ENCODE results near the gene RCN1. TPM values are rescaled to one million over a fixed set of nuclear protein-coding genes. Genes with fewer than 3 reads are reported as not detected.
"Not testable (repeated sequence)": the region's sequence is repeated elsewhere in the genome, so short reads cannot be mapped to it uniquely, and the experiment has no call there.

The RCN1 gene
- total RNA-seq, 4 donors from 2014 or later: 40.0 to 65.1 (median 55.9) TPM

DNA sequence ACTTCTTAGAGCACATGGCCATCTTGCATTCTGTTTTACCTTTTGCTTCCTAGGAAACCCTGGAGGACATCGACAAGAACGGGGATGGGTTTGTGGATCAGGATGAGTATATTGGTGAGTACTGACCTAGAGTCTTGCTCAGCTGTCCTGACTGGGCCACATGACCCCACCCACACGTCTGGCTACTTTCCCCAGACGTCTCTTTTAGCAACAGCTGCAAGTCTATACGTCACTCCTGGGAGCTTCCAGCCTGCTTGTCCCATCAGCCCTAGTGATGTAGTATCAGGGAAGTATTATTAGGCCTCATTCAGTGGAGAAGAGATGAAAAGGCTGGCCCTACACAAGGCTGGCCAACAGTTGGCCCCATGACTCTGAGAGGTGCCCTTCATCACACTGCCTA, 9.6 kb downstream of the RCN1 start:
- WGBS, 2 donors: 51 to 56% methylated on average over 5 of the region's 5 CpGs
- H3K36me3 ChIP-seq: peaks cover 0 to 74% (median 0%) of the 10 kb centered on the region in 3 donors
- TF ChIP-seq CTCF (IDR thresholded peaks at IDR 0.05) (no peak), POLR2A (IDR thresholded peaks at IDR 0.05) (no peak), EP300 (IDR thresholded peaks at IDR 0.05) (no peak)
- H3K4me3 ChIP-seq: no peak overlapping the region
- no peaks in the 10 kb centered on the region for H3K27me3 ChIP-seq
- no peak overlapping the region for H3K27ac ChIP-seq
- DNase-seq (ENCODE audit: low spot score in 2 of 2): no peak
- H3K4me1 ChIP-seq: no peaks in the 10 kb centered on the region
- H3K9me3 ChIP-seq: no peaks in the 10 kb centered on the region

DNA sequence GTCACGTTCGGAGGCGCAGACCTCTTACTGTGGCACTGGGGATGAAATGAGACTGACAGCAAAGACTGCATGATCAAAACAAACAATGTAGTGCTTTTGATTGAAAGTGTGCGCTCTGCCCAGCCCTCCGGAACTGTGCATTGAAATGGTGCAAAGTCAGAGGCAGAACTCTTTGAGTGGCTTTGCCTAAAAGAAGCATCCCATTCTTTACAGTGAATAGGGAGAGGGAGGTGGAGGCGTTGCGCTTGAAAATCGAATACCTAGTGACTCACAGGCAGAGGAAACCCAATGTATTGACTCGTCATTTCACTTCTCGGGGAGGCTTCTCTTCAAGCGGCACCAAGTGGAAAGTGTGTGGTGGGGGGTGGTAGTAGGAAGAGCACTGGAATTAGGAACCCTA, 10.9 kb downstream of the RCN1 start:
- H3K4me1 ChIP-seq: no peaks in the 10 kb centered on the region
- H3K27ac ChIP-seq: no peak overlapping the region
- no peak for DNase-seq (ENCODE audit: low spot score in 2 of 2)
- H3K9me3 ChIP-seq: no peaks in the 10 kb centered on the region
- TF ChIP-seq POLR2A (IDR thresholded peaks at IDR 0.05) (no peak), CTCF (IDR thresholded peaks at IDR 0.05) (no peak), EP300 (IDR thresholded peaks at IDR 0.05) (no peak)
- no peak overlapping the region for H3K4me3 ChIP-seq
- 89 to 90% methylated on average over 11 of the region's 11 CpGs for WGBS, 2 donors
- no peaks in the 10 kb centered on the region for H3K27me3 ChIP-seq
- peaks cover 0 to 86% (median 0%) of the 10 kb centered on the region in 3 donors for H3K36me3 ChIP-seq

- not testable (repeated sequence) for H3K4me1 ChIP-seq; H3K9me3 ChIP-seq; H3K27me3 ChIP-seq; DNase-seq (ENCODE audit: low spot score in 2 of 2); H3K4me3 ChIP-seq
- 69 to 75% methylated on average over 11 of the region's 11 CpGs for WGBS, 2 donors
- peak overlapping the region in 1 of 4 donors; percentile 15 for H3K27ac ChIP-seq
- H3K36me3 ChIP-seq: peaks cover 0 to 77% (median 0%) of the 10 kb centered on the region in 3 donors
Measured at GRCh38 chr11:32103121-32103719, 12.3 kb downstream of the RCN1 start.

- DNase-seq (ENCODE audit: low spot score in 2 of 2): no peak
- Histone ChIP-seq H3K27ac (peak overlapping the region in 1 of 4 donors; percentile 15), H3K27me3 (no peaks in the 10 kb centered on the region), H3K4me1 (no peaks in the 10 kb centered on the region), H3K4me3 (no peak overlapping the region), H3K9me3 (no peaks in the 10 kb centered on the region), H3K36me3 (peaks cover 0 to 70% (median 0%) of the 10 kb centered on the region in 3 donors)
- WGBS, 2 donors: 90 to 92% methylated on average over 5 of the region's 5 CpGs
- TF ChIP-seq EP300 (IDR thresholded peaks at IDR 0.05): no peak
- no peak for TF ChIP-seq POLR2A (IDR thresholded peaks at IDR 0.05)
- no peak for TF ChIP-seq CTCF (IDR thresholded peaks at IDR 0.05)
Measured at GRCh38 chr11:32103941-32104340, 13.1 kb downstream of the RCN1 start.

DNA sequence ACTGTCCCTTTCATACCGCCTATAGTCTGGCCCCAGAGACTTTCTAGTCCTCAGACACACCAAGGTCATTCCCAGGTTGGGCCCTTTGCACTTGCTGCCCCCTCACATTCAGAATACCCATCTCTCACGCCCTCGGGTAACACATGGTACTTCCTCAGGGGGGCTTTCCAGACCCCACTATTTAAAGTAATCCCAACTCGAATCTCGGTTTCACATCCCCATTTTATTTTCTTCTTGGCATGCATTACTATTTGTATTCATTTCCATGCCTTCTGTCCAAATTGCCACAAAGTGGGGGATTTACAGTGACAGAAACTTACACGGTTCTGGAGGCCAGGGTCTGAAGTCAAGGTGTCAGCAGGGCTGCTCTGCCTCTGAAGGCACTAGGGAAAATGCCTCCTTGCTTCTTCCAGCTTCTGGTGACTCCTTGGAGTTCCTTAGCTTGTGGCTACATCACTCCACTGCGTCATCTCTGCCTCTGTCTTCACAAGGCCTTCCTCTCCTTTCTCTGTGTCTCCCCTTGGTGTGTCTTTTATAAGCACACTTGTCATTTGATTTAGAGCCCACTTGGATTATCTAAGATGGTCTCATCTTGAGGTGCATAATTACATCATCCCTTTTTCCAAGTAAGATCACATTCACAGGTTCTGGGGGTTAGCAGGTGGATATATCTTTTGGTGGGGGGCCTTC, 15.1 kb downstream of the RCN1 start:
- 74 to 76% methylated on average over 7 of the region's 7 CpGs for WGBS, 2 donors
- peaks cover 0 to 49% (median 0%) of the 10 kb centered on the region in 3 donors for H3K36me3 ChIP-seq
- no peak overlapping the region for H3K4me3 ChIP-seq
- no peaks in the 10 kb centered on the region for H3K27me3 ChIP-seq
- H3K4me1 ChIP-seq: no peaks in the 10 kb centered on the region
- H3K9me3 ChIP-seq: no peaks in the 10 kb centered on the region
- TF ChIP-seq CTCF (IDR thresholded peaks at IDR 0.05): no peak
- no peak for DNase-seq (ENCODE audit: low spot score in 2 of 2)
- H3K27ac ChIP-seq: no peak overlapping the region

All from tibial nerve (tissue), 4 donors.